ENCODE measurements around the gene MSH3. TPM values are rescaled to one million over a fixed set of nuclear protein-coding genes. Genes with fewer than 3 reads are reported as not detected.

Gene MSH3
- total and polyA plus RNA-seq, 2 of the 8 experiments (the other 6 are each of a cell fraction or from before 2014, with no cell fraction given) = 3.6 to 22.6 TPM

DNA sequence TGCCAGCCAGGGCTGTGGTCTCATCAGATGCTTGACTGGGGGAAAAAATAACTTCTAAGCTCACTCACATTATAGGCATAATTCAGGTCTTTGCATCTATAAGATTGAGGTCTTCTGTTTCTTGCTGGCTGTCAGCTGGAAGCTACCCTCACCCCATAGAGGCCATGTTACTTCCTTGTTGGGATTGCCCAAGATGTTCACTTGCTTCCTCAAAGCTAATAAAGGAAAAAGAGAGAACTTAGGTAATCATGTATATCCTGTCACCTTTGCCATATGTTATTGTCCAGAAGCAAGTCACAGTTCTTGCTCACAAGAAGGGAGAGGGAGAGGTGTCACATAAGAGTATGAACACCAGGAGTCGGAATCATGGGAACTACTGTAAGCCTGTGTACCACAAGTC, 45.7 kb upstream of the MSH3 start (continued):
- TF ChIP-seq, protein P1, sequence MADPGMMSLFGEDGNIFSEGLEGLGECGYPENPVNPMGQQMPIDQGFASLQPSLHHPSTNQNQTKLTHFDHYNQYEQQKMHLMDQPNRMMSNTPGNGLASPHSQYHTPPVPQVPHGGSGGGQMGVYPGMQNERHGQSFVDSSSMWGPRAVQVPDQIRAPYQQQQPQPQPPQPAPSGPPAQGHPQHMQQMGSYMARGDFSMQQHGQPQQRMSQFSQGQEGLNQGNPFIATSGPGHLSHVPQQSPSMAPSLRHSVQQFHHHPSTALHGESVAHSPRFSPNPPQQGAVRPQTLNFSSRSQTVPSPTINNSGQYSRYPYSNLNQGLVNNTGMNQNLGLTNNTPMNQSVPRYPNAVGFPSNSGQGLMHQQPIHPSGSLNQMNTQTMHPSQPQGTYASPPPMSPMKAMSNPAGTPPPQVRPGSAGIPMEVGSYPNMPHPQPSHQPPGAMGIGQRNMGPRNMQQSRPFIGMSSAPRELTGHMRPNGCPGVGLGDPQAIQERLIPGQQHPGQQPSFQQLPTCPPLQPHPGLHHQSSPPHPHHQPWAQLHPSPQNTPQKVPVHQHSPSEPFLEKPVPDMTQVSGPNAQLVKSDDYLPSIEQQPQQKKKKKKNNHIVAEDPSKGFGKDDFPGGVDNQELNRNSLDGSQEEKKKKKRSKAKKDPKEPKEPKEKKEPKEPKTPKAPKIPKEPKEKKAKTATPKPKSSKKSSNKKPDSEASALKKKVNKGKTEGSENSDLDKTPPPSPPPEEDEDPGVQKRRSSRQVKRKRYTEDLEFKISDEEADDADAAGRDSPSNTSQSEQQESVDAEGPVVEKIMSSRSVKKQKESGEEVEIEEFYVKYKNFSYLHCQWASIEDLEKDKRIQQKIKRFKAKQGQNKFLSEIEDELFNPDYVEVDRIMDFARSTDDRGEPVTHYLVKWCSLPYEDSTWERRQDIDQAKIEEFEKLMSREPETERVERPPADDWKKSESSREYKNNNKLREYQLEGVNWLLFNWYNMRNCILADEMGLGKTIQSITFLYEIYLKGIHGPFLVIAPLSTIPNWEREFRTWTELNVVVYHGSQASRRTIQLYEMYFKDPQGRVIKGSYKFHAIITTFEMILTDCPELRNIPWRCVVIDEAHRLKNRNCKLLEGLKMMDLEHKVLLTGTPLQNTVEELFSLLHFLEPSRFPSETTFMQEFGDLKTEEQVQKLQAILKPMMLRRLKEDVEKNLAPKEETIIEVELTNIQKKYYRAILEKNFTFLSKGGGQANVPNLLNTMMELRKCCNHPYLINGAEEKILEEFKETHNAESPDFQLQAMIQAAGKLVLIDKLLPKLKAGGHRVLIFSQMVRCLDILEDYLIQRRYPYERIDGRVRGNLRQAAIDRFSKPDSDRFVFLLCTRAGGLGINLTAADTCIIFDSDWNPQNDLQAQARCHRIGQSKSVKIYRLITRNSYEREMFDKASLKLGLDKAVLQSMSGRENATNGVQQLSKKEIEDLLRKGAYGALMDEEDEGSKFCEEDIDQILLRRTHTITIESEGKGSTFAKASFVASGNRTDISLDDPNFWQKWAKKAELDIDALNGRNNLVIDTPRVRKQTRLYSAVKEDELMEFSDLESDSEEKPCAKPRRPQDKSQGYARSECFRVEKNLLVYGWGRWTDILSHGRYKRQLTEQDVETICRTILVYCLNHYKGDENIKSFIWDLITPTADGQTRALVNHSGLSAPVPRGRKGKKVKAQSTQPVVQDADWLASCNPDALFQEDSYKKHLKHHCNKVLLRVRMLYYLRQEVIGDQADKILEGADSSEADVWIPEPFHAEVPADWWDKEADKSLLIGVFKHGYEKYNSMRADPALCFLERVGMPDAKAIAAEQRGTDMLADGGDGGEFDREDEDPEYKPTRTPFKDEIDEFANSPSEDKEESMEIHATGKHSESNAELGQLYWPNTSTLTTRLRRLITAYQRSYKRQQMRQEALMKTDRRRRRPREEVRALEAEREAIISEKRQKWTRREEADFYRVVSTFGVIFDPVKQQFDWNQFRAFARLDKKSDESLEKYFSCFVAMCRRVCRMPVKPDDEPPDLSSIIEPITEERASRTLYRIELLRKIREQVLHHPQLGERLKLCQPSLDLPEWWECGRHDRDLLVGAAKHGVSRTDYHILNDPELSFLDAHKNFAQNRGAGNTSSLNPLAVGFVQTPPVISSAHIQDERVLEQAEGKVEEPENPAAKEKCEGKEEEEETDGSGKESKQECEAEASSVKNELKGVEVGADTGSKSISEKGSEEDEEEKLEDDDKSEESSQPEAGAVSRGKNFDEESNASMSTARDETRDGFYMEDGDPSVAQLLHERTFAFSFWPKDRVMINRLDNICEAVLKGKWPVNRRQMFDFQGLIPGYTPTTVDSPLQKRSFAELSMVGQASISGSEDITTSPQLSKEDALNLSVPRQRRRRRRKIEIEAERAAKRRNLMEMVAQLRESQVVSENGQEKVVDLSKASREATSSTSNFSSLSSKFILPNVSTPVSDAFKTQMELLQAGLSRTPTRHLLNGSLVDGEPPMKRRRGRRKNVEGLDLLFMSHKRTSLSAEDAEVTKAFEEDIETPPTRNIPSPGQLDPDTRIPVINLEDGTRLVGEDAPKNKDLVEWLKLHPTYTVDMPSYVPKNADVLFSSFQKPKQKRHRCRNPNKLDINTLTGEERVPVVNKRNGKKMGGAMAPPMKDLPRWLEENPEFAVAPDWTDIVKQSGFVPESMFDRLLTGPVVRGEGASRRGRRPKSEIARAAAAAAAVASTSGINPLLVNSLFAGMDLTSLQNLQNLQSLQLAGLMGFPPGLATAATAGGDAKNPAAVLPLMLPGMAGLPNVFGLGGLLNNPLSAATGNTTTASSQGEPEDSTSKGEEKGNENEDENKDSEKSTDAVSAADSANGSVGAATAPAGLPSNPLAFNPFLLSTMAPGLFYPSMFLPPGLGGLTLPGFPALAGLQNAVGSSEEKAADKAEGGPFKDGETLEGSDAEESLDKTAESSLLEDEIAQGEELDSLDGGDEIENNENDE (IDR thresholded peaks at IDR 0.05; ENCODE audit: insufficient replicate concordance, low read length) = no peak
- no peak for TF ChIP-seq TBP (IDR thresholded peaks at IDR 0.05; ENCODE audit: low read depth, low read length)
- TF ChIP-seq TEAD4 (IDR thresholded peaks at IDR 0.05; ENCODE audit: low read depth, low read length) = no peak
- no peak for TF ChIP-seq CHD1 (IDR thresholded peaks at IDR 0.05; ENCODE audit: low read depth, low read length)
- TF ChIP-seq NANOG (IDR thresholded peaks at IDR 0.05; ENCODE audit: insufficient read depth, low read depth, low read length, poor library complexity, severe bottlenecking) = no peak

Measured in H1 (cell line).